CD4-positive, alpha-beta T cell treated with Interleukin-2 at 100 ng/mL for 4 hours (primary cell): ENCODE results near the gene PER2.

Source experiments
- DNase-seq: peaks from one replicate; pipeline ENCODE4 v3.0.0-alpha.2; 2020; ENCODE audit warnings: low spot score

Gene PER2

GRCh38 chr2:238243496-238244076 is 44.8 kb downstream of the PER2 start:
- DNase-seq: no peak

GRCh38 chr2:238242731-238243495 is 45.5 kb downstream of the PER2 start:
- DNase-seq: no peak

GRCh38 chr2:238241970-238242369 is 46.4 kb downstream of the PER2 start:
- DNase-seq: no peak

GRCh38 chr2:238240757-238241711 is 47.4 kb downstream of the PER2 start:
- DNase-seq: no peak

GRCh38 chr2:238239863-238240756 is 48.3 kb downstream of the PER2 start, which contains the start of gene HES6:
HES6 (minus strand) TSS chr2:238240038; CDS start chr2:238239905, 133 bp downstream.
- peak; percentile 75 for DNase-seq

GRCh38 chr2:238239543-238239862 is 48.9 kb downstream of the PER2 start:
- DNase-seq: no peak

GRCh38 chr2:238238766-238239542 is 49.5 kb downstream of the PER2 start:
- DNase-seq: peak; percentile 21

- no peak for DNase-seq
Measured at GRCh38 chr2:238238311-238238765, 50.1 kb downstream of the PER2 start.

GRCh38 chr2:238237431-238238135 is 50.8 kb downstream of the PER2 start:
- DNase-seq: no peak

GRCh38 chr2:238236571-238236970 is 51.8 kb downstream of the PER2 start:
- no peak for DNase-seq

- no peak for DNase-seq
Measured at GRCh38 chr2:238235856-238236255, 52.6 kb downstream of the PER2 start.

GRCh38 chr2:238235331-238235732 is 53.1 kb downstream of the PER2 start:
- DNase-seq: no peak

GRCh38 chr2:238233625-238234024 is 54.8 kb downstream of the PER2 start:
- DNase-seq: no peak

GRCh38 chr2:238231809-238232208 is 56.6 kb downstream of the PER2 start:
- no peak for DNase-seq

- DNase-seq: peak; percentile 75
Measured at GRCh38 chr2:238231251-238231793, 57.1 kb downstream of the PER2 start.

GRCh38 chr2:238230699-238231098 is 57.7 kb downstream of the PER2 start:
- no peak for DNase-seq

GRCh38 chr2:238228700-238229099 is 59.7 kb downstream of the PER2 start:
- no peak for DNase-seq

- no peak for DNase-seq
Measured at GRCh38 chr2:238227587-238228032, 60.8 kb downstream of the PER2 start.

GRCh38 chr2:238226698-238227586 is 61.5 kb downstream of the PER2 start:
- DNase-seq: no peak
